ENCODE measurements around the gene LRRC28.

LRRC28 gene

GRCh38 chr15:99402014-99402729 is 150.9 kb downstream of the LRRC28 start:
- DNase-seq = no peak

- peak; percentile 92 for DNase-seq
Observed at GRCh38 chr15:99403597-99403996, 152.3 kb downstream of the LRRC28 start.

- DNase-seq = no peak
Observed at GRCh38 chr15:99404454-99404853, 153.2 kb downstream of the LRRC28 start.

- DNase-seq = no peak
Observed at GRCh38 chr15:99406120-99406519, 154.8 kb downstream of the LRRC28 start.

GRCh38 chr15:99406716-99407487 is 155.6 kb downstream of the LRRC28 start:
- DNase-seq = no peak

GRCh38 chr15:99407716-99408115 is 156.4 kb downstream of the LRRC28 start:
- DNase-seq = no peak

GRCh38 chr15:99408236-99409096 is 157.2 kb downstream of the LRRC28 start:
- DNase-seq = no peak

- peak; percentile 83 for DNase-seq
Observed at GRCh38 chr15:99409097-99409473, 157.8 kb downstream of the LRRC28 start.

GRCh38 chr15:99409560-99409959 is 158.3 kb downstream of the LRRC28 start:
- no peak for DNase-seq

GRCh38 chr15:99410477-99410876 is 159.2 kb downstream of the LRRC28 start:
- DNase-seq = no peak

GRCh38 chr15:99411234-99411633 is 160.0 kb downstream of the LRRC28 start:
- no peak for DNase-seq

GRCh38 chr15:99412082-99412481 is 160.8 kb downstream of the LRRC28 start:
- DNase-seq = no peak

GRCh38 chr15:99412626-99413025 is 161.3 kb downstream of the LRRC28 start:
- DNase-seq = no peak

- DNase-seq = no peak
Observed at GRCh38 chr15:99413955-99414754, 162.9 kb downstream of the LRRC28 start.

GRCh38 chr15:99414755-99415731 is 163.8 kb downstream of the LRRC28 start:
- peak; percentile 79 for DNase-seq

GRCh38 chr15:99416191-99417188 is 165.2 kb downstream of the LRRC28 start:
- peak; percentile 36 for DNase-seq

- DNase-seq = no peak
Observed at GRCh38 chr15:99421172-99421656, 169.9 kb downstream of the LRRC28 start.

GRCh38 chr15:99421758-99422157 is 170.5 kb downstream of the LRRC28 start:
- DNase-seq = no peak

GRCh38 chr15:99423186-99424130 is 172.2 kb downstream of the LRRC28 start:
- no peak for DNase-seq

Data from inflammatory macrophage treated with lipopolysaccharide for 4 hours (primary cell).